Astrocyte of the hippocampus (primary cell): ENCODE data around the gene PTPMT1.
"Not testable (repeated sequence)": the region's sequence is repeated elsewhere in the genome, so short reads cannot be mapped to it uniquely, and the experiment has no call there.

Experiments used
- DNase-seq: peaks from one replicate; pipeline ENCODE4 v3.0.0; 2011; ENCODE audit warnings: low read depth, low spot score

PTPMT1 gene

GRCh38 chr11:47546274-47546673 lies 19.1 kb upstream of the PTPMT1 start:
- not testable (repeated sequence) for DNase-seq

GRCh38 chr11:47550288-47551047 lies 14.9 kb upstream of the PTPMT1 start:
- DNase-seq = no peak

- peak; percentile 33 for DNase-seq
These were observed 14.3 kb upstream of the PTPMT1 start for GRCh38 chr11:47551086-47551485.

GRCh38 chr11:47552056-47552565 lies 13.3 kb upstream of the PTPMT1 start:
- peak; percentile 68 for DNase-seq

- peak; percentile 97 for DNase-seq
These were observed 12.6 kb upstream of the PTPMT1 start, which contains the start of gene CELF1 for GRCh38 chr11:47552566-47553405. TSS of gene CELF1 (minus strand) at chr11:47553132. CDS start at chr11:47499523, 53,609 bp downstream.

- DNase-seq = no peak
These were observed 12.0 kb upstream of the PTPMT1 start for GRCh38 chr11:47553406-47553743.

GRCh38 chr11:47557004-47557403 lies 8.4 kb upstream of the PTPMT1 start:
- not testable (repeated sequence) for DNase-seq

GRCh38 chr11:47558695-47559094 lies 6.7 kb upstream of the PTPMT1 start:
- no peak for DNase-seq

- no peak for DNase-seq
These were observed 5.0 kb upstream of the PTPMT1 start for GRCh38 chr11:47560426-47560825.

- DNase-seq = not testable (repeated sequence)
These were observed 3.0 kb upstream of the PTPMT1 start for GRCh38 chr11:47562393-47562792.

- DNase-seq = not testable (repeated sequence)
These were observed 1.0 kb upstream of the PTPMT1 start for GRCh38 chr11:47564366-47564765.

GRCh38 chr11:47564933-47565339 lies 463 bp upstream of the PTPMT1 start:
- DNase-seq = no peak

GRCh38 chr11:47566149-47566698 lies 825 bp downstream of the PTPMT1 start:
- DNase-seq = no peak

GRCh38 chr11:47569646-47570045 lies 4.2 kb downstream of the PTPMT1 start:
- DNase-seq = no peak

GRCh38 chr11:47570651-47571356 lies 5.4 kb downstream of the PTPMT1 start:
- DNase-seq = no peak

- no peak for DNase-seq
These were observed 5.9 kb downstream of the PTPMT1 start for GRCh38 chr11:47571357-47571729.

GRCh38 chr11:47571895-47572294 lies 6.5 kb downstream of the PTPMT1 start:
- peak; percentile 40 for DNase-seq

GRCh38 chr11:47572715-47573255 lies 7.4 kb downstream of the PTPMT1 start:
- peak; percentile 45 for DNase-seq

GRCh38 chr11:47573321-47573720 lies 7.9 kb downstream of the PTPMT1 start:
- DNase-seq = no peak

- DNase-seq = no peak
These were observed 12.2 kb downstream of the PTPMT1 start for GRCh38 chr11:47577460-47578041.
